ENCODE data around the gene MACROD1.

MACROD1 gene

DNA sequence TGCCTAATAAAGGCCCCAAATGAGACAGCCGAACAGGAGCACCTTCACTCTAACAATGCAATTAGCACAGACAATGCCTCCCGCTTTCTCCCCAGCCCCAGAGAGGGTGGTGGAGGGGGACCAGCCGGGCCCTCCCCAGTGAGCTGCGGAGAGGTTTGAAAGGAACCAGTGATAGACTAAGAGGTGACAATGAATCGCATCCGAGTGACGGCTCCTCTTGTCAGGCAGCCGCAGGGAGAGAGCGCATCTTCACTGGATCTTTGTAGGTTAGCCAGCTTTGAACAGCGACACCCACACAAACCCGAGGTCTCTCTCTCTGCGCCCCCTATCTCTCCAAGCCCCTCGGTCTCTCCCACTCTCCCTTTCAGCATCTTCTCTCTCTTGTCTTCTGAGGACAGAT, 102.1 kb downstream of the MACROD1 start:
- H3K27me3 ChIP-seq = peaks cover 0 to 50% of the 10 kb centered on the region in 2 donors
- no peak for DNase-seq
- peaks cover 0 to 15% (median 8%) of the 10 kb centered on the region in 4 donors for H3K4me1 ChIP-seq
- H3K9me3 ChIP-seq = no peaks in the 10 kb centered on the region
- no peaks in the 10 kb centered on the region for H3K36me3 ChIP-seq
- intact Hi-C loops (cut with DNase I; ENCODE audit: low total_unique reads) = no loop called here
- no peak overlapping the region for H3K4me3 ChIP-seq
- no peak overlapping the region for H3K27ac ChIP-seq
- TF ChIP-seq, protein P1, sequence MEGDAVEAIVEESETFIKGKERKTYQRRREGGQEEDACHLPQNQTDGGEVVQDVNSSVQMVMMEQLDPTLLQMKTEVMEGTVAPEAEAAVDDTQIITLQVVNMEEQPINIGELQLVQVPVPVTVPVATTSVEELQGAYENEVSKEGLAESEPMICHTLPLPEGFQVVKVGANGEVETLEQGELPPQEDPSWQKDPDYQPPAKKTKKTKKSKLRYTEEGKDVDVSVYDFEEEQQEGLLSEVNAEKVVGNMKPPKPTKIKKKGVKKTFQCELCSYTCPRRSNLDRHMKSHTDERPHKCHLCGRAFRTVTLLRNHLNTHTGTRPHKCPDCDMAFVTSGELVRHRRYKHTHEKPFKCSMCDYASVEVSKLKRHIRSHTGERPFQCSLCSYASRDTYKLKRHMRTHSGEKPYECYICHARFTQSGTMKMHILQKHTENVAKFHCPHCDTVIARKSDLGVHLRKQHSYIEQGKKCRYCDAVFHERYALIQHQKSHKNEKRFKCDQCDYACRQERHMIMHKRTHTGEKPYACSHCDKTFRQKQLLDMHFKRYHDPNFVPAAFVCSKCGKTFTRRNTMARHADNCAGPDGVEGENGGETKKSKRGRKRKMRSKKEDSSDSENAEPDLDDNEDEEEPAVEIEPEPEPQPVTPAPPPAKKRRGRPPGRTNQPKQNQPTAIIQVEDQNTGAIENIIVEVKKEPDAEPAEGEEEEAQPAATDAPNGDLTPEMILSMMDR (IDR thresholded peaks at IDR 0.05) = no peak

- H3K4me3 ChIP-seq = no peak overlapping the region
- no peaks in the 10 kb centered on the region for H3K36me3 ChIP-seq
- H3K27ac ChIP-seq = no peak overlapping the region
- DNase-seq = no peak
- peaks cover 0 to 15% (median 8%) of the 10 kb centered on the region in 4 donors for H3K4me1 ChIP-seq
- H3K27me3 ChIP-seq = peaks cover 0 to 46% of the 10 kb centered on the region in 2 donors
- TF ChIP-seq, protein P1 (IDR thresholded peaks at IDR 0.05) = no peak
- intact Hi-C loops (cut with DNase I; ENCODE audit: low total_unique reads) = no loop called here
- H3K9me3 ChIP-seq = no peaks in the 10 kb centered on the region
Measured at GRCh38 chr11:64062185-64063039, 103.5 kb downstream of the MACROD1 start.

DNA sequence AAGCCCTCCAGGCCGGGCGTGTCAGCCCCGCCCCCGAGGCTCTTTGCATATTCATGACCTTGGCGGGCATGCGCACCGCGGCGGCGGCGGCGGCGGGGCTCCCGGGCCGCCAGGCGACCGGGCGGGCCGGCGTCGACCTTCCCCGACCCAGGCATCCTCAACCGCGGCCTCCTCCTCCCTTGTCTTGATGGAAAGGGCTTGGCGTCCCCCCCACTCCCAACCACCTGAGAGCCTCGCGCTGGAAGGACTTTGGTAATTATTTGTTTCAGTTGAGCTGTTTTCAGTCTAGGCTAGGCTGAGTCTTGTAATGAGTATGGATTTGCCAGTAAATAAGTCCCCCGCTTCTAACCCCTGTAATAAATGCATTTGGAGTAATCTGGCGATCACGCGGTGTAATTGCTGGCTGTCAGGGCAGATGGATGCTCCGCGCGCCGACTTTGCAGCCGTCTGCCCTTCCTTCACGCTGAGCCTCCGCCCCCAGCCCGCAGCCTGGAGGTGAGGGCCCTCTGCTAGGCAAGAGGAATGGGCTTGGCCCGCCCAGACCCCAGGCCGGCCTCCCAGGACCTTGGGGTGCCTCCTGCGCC, 105.0 kb downstream of the MACROD1 start:
- peak overlapping the region; percentile 25 to 34 for H3K4me3 ChIP-seq
- no peak overlapping the region for H3K27ac ChIP-seq
- TF ChIP-seq, protein P1 (IDR thresholded peaks at IDR 0.05) = no peak
- peaks cover 0 to 15% (median 8%) of the 10 kb centered on the region in 4 donors for H3K4me1 ChIP-seq
- no peak for DNase-seq
- no peaks in the 10 kb centered on the region for H3K9me3 ChIP-seq
- peaks cover 0 to 39% of the 10 kb centered on the region in 2 donors for H3K27me3 ChIP-seq
- intact Hi-C loops (cut with DNase I; ENCODE audit: low total_unique reads) = no loop called here
- no peaks in the 10 kb centered on the region for H3K36me3 ChIP-seq

DNA sequence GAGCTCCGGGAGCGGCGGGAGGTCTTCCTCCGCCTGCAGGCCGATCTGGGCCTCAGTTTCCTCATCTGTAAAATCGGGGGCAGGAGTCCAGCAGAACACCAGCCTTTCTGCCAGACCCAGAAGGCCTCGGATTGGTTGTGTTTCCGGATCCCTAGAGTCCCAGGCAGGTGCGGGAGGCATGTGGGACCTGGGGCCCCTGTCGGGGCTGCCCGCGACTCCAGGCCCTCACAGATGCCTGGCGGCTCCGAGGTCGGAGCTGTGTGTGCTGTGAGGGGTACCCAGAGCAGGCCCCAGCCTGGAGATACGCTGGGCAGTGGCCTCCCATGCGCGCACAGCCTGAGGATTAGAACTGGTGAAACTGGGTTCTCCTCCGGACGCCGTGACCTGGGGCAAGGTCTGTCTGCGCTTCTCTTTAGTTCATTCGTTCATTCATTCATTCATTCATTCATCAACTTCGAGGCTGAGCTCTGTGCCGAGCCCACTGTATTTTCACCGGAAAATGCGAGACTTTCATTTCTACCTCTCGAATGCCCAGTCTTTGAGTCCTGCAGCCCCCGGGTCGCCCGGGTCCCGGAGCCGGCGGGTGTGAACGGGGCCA, 105.6 kb downstream of the MACROD1 start:
- Histone ChIP-seq H3K27me3 (peaks cover 0 to 39% of the 10 kb centered on the region in 2 donors), H3K36me3 (no peaks in the 10 kb centered on the region), H3K4me1 (peaks cover 0 to 15% (median 8%) of the 10 kb centered on the region in 4 donors), H3K9me3 (no peaks in the 10 kb centered on the region), H3K4me3 (peak overlapping the region; percentile 25 to 34), H3K27ac (no peak overlapping the region)
- intact Hi-C loops (cut with DNase I; ENCODE audit: low total_unique reads) = no loop called here
- TF ChIP-seq, protein P1 (IDR thresholded peaks at IDR 0.05) = no peak
- DNase-seq = no peak

- Histone ChIP-seq H3K4me3 (no peak overlapping the region), H3K9me3 (no peaks in the 10 kb centered on the region), H3K27me3 (peaks cover 0 to 32% of the 10 kb centered on the region in 2 donors), H3K27ac (no peak overlapping the region), H3K4me1 (peaks cover 0 to 15% (median 8%) of the 10 kb centered on the region in 4 donors), H3K36me3 (no peaks in the 10 kb centered on the region)
- intact Hi-C loops (cut with DNase I; ENCODE audit: low total_unique reads) = no loop called here
- no peak for DNase-seq
- TF ChIP-seq, protein P1 (IDR thresholded peaks at IDR 0.05) = no peak
Measured at GRCh38 chr11:64059339-64060140, 106.4 kb downstream of the MACROD1 start.

Data from tibial artery (tissue), 4 donors.